AG10803 (cell line): ENCODE results near the gene TMX1.

Experiments
- DNase-seq: peaks from one replicate; pipeline ENCODE4 v3.0.0; 2010; ENCODE audit warnings: low read depth
- H3K4me3 ChIP-seq: 2 replicates; pipeline ENCODE4 v1.5.1; 2011; ENCODE audit warnings: mild to moderate bottlenecking, low read length, control low read depth
- CTCF ChIP-seq: conservative IDR thresholded peaks from 2 replicates; pipeline ENCODE4 v1.5.1; 2011; ENCODE audit warnings: mild to moderate bottlenecking, low read length, control low read depth, inconsistent platforms

Gene TMX1

DNA sequence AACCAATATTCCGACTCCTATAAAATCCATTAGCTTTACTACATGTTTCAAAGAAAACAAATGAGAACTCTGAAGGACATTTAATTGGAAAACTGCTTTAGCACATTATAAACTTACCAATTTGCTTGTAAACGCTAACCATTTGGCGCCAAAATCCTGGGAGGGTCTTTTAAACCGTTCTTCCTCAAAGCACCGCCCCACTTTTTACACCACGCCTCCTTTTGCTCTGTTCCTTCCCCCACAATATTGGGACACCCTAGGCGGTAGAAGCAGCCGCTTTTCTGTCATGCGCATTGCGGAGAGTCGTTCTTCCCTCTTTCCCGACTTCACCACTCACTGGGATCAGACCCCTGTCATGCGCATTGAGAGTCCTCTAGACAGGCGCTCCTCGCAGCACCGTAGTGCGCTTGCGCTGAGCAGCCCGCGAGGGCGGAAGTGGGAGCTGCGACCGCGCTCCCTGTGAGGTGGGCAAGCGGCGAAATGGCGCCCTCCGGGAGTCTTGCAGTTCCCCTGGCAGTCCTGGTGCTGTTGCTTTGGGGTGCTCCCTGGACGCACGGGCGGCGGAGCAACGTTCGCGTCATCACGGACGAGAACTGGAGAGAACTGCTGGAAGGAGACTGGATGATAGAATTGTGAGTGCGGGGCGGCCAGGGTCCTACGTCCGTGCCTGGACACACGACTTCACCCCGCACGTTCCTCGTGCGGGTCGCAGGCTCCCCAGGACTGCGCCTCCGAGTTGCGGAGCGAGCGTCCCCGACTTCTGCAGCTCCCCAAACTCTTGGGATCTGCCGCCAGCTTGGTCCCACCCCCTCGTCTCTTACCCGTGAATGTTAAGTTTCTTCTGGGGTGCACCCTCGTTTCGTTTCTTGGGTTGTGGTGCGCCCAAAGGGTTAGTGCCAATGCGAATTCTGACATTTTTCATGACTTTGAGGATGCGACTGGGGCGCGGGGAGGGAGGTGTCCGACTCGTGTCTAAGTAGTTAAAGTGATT lies at the start of gene TMX1:
Gene TMX1, plus strand, starts transcription at position 435 of the 991 bp plus-strand sequence. Its CDS starts 46 bp downstream, at position 481.
- H3K4me3 ChIP-seq: peak within 1 kb of the TSS; percentile 100
- peak; percentile 98 for DNase-seq
- TF ChIP-seq CTCF: no peak

GRCh38 chr14:51201890-51202289 lies 38.2 kb upstream of the TMX1 start:
- no peak for TF ChIP-seq CTCF
- H3K4me3 ChIP-seq: no peak overlapping the region
- no peak for DNase-seq

DNA sequence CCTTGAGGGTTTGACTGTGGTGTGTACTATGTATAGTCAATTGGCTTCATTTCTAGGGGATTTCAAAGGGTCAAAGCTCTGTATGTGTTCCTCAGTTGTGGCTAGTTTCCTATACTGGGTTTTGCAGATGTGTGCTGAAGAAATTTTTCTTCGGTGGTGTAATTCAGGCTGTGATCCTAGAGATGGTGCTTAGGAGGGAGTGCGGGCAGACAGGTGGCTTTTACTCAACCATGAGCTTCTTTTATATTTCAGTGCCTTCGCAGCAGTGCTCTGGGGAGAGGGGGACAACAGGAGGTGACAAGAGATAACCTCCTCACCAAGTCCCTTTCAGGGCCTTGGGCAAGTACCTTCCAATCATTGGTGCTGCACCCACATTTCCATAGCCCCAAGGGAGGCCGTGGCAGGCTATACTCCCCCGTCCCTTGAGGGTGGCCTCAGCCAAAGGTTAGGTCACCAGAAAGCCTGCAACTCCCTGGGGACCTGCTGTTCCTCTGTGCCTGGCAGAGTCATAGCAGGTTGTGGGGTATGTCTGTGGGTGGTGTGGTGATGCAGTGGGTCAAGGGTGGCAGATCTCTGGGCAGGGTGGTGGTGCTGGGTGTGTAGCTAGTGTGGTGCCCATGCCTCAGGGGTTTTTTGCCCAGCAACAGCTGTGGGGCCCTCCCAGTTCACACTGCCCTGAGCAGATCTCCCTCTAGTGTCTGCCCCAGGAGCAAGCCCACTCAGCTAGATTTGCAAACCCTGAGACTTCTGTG lies 37.0 kb upstream of the TMX1 start:
- no peak for TF ChIP-seq CTCF
- no peak overlapping the region for H3K4me3 ChIP-seq
- no peak for DNase-seq

GRCh38 chr14:51203881-51204280 lies 36.2 kb upstream of the TMX1 start:
- DNase-seq: no peak
- no peak overlapping the region for H3K4me3 ChIP-seq
- no peak for TF ChIP-seq CTCF

DNA sequence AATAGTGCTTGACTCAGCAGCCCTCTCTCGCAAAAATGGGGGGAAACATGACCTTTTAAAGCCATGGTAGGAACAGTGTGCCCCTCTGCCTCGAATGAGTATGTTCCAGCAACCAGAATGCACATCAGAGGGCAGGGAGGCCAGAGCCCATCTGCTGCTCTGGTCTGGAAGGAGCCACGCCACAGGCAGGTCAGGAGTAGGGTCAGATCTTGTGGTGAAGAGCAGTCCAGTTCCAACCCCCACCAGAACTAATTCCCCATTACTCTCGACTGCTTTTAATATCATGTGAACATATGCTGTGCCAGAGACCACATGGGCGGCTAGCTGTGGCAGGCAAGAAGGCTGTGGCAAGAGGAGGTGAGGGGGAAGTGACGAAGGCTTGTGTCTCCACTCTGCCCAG lies 34.6 kb upstream of the TMX1 start:
- no peak overlapping the region for H3K4me3 ChIP-seq
- no peak for TF ChIP-seq CTCF
- DNase-seq: no peak

DNA sequence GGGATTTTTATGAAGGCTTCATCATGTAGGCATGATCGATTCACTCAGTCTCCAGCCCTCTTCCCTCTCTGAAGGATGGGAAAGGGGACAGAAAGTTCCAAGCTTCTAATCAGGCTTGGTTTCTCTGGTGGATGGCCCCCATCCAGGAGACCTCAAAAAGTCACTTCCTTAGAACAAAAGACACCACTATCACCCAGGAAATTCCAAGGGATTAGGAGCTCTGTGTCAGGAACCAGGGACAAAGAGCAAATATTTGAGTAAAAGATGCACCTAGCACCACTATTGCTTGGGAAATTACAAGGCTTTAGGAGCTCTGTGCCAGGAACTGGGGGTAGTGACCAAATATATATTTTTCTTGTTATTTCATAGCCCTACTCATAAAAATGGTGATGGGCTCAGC lies 33.6 kb upstream of the TMX1 start:
- DNase-seq: no peak
- H3K4me3 ChIP-seq: no peak overlapping the region
- TF ChIP-seq CTCF: no peak

GRCh38 chr14:51207621-51208020 lies 32.4 kb upstream of the TMX1 start:
- TF ChIP-seq CTCF: no peak
- no peak overlapping the region for H3K4me3 ChIP-seq
- no peak for DNase-seq
